OCI-LY7 (cell line): ENCODE measurements around the gene APOBEC4.

Source experiments
- EZH2phosphoT487 ChIP-seq: fragments of 200-600 bp; sonication (generic); IDR thresholded peaks from 2 replicates; pipeline ENCODE4 v1.6.1; 2018; ENCODE audit warnings: low read depth, borderline replicate concordance, mild to moderate bottlenecking, mixed run types, antibody characterized with exemption, low read length, moderate library complexity, mixed read lengths
- TF ChIP-seq, protein P1 (sequence below): fragments of 200-600 bp; sonication (generic); conservative IDR thresholded peaks from 2 replicates; pipeline ENCODE4 v1.5.1; 2014; ENCODE audit warnings: mild to moderate bottlenecking, antibody characterized with exemption, low read length, moderate library complexity, mixed read lengths

DNA sequence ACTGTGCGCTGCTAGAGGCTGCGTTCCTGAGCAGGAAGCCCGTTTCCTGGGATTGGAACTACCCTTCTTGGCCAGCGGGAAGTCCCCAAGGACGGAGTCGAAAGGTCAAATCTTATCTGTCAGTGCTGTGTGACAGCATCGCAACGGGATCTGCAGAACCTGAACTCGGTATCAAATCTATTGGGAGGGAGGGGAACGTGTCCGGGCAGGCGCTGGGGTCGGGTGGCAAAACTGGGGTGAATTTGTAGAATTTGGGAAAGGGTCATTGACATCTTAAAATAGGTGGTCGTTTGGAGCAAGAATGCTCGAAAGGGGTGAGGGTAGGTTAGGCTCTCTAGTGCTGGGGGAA lies 16.8 kb downstream of the APOBEC4 start:
- TF ChIP-seq, protein P1, sequence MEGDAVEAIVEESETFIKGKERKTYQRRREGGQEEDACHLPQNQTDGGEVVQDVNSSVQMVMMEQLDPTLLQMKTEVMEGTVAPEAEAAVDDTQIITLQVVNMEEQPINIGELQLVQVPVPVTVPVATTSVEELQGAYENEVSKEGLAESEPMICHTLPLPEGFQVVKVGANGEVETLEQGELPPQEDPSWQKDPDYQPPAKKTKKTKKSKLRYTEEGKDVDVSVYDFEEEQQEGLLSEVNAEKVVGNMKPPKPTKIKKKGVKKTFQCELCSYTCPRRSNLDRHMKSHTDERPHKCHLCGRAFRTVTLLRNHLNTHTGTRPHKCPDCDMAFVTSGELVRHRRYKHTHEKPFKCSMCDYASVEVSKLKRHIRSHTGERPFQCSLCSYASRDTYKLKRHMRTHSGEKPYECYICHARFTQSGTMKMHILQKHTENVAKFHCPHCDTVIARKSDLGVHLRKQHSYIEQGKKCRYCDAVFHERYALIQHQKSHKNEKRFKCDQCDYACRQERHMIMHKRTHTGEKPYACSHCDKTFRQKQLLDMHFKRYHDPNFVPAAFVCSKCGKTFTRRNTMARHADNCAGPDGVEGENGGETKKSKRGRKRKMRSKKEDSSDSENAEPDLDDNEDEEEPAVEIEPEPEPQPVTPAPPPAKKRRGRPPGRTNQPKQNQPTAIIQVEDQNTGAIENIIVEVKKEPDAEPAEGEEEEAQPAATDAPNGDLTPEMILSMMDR = no peak
- no peak for TF ChIP-seq EZH2phosphoT487
